GM10266 (cell line): ENCODE measurements around the gene LINC00632.

ENCODE experiments used
- DNase-seq: peaks from one replicate; pipeline ENCODE4 v3.0.0; 2012; ENCODE audit errors: extremely low spot score
- CTCF ChIP-seq: IDR thresholded peaks from 2 replicates; pipeline ENCODE4 v1.5.1; 2012; ENCODE audit warnings: mild to moderate bottlenecking, low read depth; ENCODE audit not compliant: control insufficient read depth, insufficient read depth; ENCODE audit errors: missing control alignments

LINC00632 gene

GRCh38 chrX:140710710-140711109 is 1.2 kb downstream of the LINC00632 start:
- no peak for TF ChIP-seq CTCF
- DNase-seq, result no peak

GRCh38 chrX:140711894-140712293 is 2.3 kb downstream of the LINC00632 start:
- no peak for DNase-seq
- no peak for TF ChIP-seq CTCF

- TF ChIP-seq CTCF, result no peak
- DNase-seq, result peak; percentile 2
Observed at GRCh38 chrX:140712413-140713173, 3.0 kb downstream of the LINC00632 start.

- TF ChIP-seq CTCF, result no peak
- no peak for DNase-seq
Observed at GRCh38 chrX:140713174-140713539, 3.6 kb downstream of the LINC00632 start.

GRCh38 chrX:140715787-140716186 is 6.2 kb downstream of the LINC00632 start:
- no peak for TF ChIP-seq CTCF
- no peak for DNase-seq

GRCh38 chrX:140723121-140723715 is 13.7 kb downstream of the LINC00632 start:
- no peak for TF ChIP-seq CTCF
- DNase-seq, result no peak

GRCh38 chrX:140724309-140724708 is 14.8 kb downstream of the LINC00632 start:
- TF ChIP-seq CTCF, result no peak
- no peak for DNase-seq
